Stimulated activated CD8-positive, alpha-beta memory T cell treated with anti-CD3 and anti-CD28 coated beads, Interleukin-7, amount 100 ng/mL, for 48 hours (primary cell): Measurements from ENCODE around the gene NGF.
"Not testable (repeated sequence)": the region's sequence is repeated elsewhere in the genome, so short reads cannot be mapped to it uniquely, and the experiment has no call there.

Source experiments
- DNase-seq, 2 donors: peaks; one replicate each; pipeline ENCODE4 v3.0.0-alpha.2; 2020; ENCODE audit warnings: low read depth in 1 of 2; ENCODE audit errors: extremely low read depth in 1 of 2

The NGF gene

DNA sequence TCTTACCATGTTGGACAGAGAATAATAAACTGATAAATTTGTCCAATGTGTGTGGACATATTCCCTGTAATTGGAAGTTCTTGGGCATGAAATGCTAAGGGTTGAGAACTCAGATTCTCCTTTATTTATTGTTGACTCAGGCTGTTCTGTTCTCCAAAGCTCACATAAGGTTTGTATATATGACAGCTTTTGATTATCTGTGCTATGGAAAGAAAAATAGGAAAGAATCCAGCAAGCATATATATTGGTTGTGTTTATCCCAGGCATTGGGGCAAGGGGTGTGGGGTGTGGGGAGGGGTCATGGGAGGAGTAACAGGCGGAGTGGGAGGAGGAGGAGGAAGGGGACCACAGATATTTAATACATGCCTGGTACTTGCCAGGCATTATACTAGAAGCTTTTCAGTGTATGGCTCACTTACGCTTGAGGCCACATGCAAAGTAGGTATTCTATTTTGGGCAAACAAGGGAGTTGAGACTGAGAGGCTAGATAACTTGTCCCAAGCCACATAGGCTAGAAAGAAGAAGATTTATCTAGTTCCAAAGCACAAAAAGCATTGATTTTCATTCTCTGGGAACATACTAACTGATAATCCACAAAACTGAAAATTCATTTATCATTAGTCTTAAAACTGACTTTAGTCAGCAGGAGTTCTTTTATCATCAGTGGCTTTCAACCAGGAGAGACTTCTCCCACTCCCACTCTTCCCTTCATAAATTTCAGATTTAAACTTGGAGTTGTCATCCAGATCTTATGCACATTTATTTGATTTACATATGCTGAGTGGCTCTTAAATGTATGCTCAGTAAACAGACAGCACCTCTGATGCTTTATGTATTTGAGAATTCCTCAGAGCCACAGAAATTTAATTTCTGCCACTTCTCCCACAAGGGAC, 27.2 kb downstream of the NGF start:
- no peak for DNase-seq

DNA sequence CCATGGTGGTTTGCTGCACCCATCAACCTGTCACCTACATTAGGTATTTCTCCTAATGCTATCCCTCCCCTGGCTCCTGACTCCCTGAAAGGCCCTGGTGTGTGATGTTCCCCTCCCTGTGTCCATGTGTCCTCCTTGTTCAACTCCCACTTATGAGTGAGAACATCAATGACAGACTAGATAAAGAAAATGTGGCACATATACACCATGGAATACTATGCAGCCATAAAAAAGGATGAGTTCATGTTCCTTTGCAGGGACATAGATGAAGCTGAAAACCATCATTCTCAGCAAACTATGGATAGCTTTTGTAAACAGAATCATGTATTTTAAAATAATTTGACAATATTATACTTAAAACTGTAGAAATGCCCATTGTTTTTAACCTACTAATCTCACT, 28.5 kb downstream of the NGF start:
- not testable (repeated sequence) for DNase-seq

DNA sequence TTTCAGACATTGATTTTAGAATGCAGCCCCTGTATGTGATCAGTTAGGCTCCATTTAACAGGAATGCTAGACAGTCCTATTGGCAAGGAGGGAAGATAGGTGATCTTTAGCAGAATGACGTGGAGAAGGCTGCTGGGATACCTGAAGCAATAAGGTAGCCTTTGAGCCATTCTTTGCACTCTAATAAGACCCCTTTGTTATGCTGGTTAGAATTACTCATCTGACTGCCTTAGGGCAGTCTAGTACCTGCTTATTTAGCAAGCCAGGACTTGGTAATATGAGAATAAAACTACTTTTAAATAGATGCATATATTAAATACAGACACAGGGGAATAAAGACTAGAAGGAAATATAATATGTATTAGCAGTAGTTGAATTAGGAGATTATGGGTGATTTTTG, 29.1 kb downstream of the NGF start:
- no peak for DNase-seq

DNA sequence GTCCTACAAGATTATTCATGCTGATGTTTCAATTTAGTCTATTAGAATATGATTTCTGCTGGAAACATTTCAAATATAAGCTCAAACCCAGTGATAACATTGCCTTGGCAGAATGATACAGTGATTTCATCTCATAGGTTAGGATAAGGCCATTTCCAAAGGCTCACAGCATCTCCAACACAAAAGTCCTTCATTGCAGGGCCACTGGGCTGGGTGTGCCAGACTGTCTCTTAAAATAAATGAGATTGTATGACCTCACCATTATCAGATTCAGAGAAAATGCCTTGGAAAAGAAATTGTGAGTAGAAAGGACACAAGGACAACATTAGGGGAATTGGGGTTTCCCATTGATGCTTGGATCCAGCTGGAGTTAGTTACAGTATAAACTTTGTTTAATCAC, 30.4 kb downstream of the NGF start:
- DNase-seq: no peak

DNA sequence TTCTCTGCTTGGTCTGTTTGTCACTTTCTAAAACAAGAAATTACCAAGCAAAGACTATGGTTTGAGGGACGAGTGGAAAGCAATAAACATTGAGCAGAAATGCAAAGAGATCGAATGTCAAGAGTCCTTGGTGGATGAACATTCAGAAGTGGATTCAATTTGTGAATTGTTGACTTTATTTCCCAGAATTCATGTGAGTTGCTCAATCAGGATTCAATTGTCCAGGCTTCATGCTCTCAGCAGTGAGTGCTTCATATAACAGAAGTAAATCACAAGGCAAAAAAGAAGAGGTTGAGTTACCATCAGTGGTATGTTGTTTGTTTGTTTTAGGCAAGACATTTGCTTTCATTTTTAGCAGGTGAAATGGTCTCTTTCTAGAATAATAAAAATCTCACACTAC, 31.9 kb downstream of the NGF start:
- no peak for DNase-seq

DNA sequence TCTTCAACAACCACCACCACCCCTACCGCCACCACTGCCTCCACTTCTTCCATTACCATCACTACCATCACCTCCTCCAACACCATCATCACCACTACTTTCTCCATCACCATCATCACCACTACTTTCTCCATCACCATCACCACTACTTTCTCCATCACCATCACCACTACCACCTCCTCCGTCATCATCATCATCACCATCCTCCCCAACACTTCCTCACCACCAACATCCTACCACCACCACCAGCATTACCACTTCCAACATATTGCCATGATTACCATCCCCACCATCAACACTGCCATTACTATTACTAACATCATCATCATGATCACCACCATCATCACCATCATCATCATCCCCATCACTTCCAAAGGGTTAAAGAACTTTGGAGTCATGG, 34.7 kb downstream of the NGF start:
- DNase-seq: no peak

DNA sequence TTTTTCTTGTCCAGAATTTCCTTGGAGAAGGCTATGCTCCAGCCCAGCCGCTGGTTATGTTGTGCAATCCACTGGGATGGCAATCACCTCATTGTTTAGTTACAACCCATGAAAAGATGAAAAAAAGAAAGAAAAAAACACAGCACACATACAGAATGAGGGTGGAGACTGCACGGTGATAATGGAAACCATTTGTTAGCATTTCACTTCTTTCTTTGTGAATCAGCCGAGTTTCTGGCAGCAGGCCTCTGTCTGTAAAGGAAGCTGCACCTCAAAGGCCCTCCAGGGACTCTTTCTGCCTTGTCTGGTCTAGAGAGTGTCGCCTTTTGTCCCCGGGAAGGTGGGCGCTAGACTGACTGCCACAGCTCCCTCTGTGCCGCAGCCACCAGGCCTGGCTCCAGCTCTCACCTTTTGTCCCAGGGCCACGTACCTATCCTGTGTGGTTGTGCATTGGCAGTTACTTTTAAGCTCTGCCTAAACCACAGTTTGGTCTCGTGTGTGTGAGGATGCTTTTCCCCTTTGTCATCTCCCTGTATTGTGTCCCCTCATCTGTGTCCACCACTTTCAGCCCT, 35.6 kb downstream of the NGF start:
- no peak for DNase-seq

DNA sequence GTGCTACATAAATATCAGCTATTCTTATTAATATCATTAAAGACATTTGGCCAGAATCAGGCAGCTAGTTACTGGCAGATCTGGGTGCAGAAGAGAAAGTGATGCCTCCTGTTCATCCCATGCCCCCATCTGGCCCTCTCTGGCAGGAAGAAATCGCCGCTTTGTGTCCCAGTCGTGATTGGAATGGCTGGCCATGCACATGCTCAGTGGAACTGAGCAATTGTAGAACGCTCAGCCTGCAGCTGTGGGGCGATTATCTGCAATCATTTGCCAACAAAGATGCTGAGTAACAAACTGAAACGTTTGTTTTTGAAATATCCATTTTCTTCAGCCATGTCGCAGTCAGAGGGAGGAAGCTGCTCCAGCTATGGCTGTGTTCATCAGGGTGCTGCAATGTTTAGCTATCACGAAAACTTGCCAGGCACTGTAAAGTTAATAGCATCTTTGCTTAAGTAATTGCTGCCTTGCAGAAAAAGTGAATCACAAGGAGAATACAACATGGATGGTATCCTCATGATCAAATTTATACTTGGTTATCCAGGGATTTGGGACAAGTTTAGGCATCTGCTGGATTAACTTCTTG, 36.5 kb downstream of the NGF start:
- DNase-seq: no peak

DNA sequence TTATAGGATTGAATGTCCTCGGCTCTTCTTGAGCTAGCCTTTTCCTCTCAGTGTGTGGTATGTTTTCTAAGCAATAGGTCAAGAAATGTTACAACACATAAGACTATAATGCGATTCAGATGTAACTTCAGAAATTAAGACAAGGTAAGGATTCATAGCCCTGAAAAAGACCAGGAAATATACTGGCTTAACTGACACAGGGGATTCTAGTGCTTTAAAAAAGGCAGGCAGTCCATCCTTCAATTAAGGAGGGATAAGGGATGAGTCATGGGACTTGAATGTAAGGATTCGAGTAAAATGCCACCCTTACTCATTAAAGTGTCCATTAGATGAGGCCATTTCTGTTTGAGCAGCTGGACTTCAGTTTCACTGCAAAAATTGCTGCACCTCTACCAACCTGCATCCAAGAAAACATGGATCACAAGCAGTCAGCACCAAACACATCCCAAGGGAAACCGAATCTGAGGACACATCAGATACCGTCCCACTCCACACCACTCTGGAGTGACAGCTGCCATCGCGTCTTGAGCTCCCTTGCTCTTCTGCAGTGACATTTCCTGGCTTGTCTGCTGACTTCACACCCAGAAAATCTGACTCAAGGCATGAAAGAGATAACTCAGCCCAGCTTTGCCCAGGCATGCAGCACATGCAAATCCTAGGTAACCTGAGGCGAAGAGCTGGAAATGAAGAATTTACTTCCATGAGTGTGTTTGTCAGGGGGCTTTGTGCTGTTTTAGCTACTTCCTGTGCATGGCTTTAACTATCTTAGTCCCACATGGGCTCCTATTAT, 37.8 kb downstream of the NGF start:
- no peak for DNase-seq

DNA sequence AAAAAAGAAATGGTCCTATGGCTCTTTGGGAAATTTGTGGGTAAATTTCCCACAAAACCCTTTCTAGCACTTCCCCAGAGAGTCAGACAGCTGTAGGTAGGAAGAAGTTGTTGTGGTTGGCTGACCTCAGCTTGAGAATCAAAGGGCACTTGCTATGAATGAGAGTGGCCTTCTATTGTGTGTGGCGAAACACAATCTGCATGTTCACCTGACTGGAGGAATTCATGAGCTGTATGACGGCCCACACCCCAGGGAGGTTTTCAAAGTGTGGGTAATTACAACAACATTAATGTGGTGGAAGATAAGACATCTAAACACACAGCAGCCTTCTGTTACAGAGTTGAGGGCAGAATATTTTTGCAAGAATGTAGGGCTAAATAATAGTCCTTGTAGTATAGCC, 38.8 kb downstream of the NGF start:
- DNase-seq: no peak

DNA sequence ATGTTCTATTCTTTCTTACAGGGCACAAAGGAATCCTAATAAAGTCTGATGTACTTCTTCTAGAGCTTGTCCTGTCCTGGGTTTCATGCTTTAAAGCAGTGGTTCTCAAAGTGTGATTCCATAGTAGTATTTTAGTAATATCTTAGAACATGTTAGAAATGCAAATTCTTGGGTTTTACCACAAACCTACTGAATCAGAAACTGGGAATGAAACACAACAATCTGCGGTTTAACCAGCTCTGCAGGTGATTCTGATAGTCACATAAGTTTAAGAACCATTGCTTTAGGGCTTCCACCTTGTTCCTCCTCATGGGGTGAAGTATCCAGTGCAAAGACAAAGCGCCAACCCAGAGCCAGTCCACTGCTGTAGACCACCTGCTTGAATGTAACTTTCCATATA, 41.1 kb downstream of the NGF start:
- DNase-seq: no peak

DNA sequence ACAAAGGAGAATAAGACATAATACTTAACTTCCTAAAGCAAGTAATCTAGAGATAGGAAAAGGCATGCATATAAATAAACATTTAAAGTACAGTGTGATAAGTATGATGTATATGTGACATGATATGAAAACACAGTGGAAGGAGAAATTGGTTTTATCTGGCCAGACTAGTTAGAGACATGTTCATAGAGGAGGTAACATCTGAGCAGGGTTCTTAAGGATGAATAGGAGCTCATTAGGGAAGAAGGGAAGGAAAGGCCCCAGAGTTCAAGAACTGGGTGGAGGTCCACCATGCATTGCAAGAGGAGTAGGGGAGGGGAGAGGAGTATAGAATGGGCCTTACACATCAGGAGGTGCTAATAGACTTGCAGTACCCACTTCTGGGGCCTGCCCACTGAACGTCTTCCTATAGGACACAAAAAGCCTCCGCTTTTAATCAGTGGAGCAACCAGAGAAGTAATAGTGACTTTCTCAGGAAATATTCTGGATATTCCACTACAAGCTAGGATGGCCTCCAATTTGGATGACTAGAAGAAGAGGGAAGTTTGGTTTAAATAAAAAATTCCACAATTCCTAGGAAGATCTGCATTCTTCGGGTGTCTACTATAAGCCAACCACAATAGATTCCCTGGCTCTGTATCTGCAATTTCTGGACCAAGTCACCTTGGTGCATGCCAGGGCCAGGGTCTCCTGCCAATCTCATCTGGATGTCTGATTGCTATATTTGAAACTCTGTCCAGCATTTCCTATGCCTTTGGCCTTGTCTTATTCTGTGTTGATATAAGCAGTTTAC, 41.9 kb downstream of the NGF start:
- no peak for DNase-seq

DNA sequence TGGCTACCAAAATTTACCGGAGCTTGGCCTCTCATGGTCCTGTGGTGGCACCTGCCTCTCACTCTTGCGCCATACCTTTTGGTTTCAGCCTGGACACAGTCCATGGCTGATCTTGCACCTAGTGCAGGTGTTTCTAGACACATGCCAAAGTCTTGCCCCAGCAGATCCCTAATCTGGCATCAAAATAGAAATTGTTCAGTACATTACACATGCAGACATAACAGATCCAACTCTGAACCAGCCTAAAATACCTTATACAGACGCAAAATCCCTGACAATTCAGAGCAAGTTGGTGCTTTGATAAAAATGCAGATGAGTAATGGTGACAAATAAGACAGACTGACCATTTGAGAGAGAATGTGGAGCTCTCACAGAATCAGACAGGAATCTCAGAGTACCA, 44.1 kb downstream of the NGF start:
- DNase-seq: no peak

DNA sequence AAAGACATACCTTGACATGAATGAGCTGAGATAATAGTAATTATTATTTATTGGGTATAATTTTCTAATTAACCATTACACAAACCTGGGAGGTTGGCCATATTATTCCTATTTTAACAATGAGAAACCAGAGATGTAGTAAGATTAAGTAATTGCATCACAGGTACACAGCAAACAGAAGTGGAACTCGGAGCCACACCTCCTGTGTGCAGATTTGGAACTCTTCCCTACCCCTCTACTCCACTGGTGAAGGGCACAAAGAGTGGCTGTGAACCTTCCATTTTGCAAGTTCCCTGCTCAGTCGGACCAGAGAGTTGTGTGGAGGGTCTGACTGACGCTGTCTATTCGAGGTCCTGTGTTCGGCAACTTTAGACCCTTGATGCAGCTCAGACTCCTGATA, 45.0 kb downstream of the NGF start:
- DNase-seq: no peak

DNA sequence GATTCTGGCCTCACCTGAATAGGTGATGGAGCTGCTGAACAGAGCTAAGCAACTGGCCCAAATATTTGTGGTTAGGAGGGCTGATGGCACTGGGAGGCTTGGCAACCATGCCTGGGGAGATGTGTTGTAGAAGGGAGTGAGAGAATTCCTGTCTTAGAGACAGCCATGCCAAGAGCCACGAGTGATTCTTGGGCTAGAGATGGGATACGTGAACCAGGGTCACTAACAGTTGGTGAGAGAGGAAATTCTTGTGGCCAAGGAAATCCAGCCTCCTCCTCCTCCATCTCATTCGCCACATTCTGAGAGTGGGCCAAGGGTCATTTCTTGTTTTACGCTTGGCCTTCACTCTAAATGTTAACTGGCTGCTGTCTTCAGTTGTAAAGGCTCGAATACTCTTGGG, 46.3 kb downstream of the NGF start:
- no peak for DNase-seq

DNA sequence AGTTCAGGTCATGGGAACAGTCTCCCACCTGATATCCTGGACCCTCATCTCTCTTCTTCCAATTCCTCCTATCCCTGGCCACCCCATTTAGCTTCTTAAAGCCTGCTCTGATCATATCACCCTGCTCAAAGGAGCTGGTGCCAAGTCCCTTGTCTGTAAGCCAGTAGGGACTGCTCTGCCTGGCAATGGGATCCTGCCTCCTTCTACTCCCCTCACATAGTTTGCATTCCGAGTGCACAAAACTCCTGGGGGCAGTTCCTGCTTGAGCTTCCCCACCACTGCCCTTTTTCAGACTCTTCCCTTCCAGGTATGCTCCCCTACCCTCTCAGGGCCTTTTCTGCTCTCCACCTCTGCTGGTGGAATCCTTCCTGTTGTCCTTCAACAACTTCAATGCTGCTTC, 48.1 kb downstream of the NGF start:
- no peak for DNase-seq

DNA sequence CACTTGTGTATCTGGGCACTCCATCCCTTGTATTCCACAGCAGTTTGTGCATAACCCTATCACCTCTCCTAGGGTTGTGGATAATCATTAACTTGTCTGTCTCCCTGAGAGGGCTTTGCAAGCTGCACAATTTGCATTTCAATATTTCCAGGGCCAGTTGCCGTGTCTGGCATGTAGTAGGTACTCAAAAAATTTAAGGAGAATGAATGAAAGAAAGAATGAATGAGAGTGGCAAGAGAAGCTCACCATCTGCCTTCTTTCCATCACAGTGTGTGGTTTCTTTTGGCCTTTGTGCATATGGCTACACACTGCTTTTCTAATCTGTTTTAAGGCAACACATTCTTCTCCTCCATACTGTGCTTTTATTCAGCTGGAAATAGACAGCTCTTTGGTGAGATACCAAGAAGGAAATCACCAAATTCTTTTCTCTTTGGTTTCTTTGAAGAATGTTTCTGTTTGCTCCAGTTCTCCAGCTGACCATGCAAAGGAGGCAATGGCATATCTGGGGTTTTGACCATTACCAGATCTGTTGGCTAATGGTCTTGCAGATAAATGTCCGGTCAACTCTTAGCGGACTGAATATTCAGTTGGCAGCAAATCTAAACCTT, 49.4 kb downstream of the NGF start:
- DNase-seq: no peak

DNA sequence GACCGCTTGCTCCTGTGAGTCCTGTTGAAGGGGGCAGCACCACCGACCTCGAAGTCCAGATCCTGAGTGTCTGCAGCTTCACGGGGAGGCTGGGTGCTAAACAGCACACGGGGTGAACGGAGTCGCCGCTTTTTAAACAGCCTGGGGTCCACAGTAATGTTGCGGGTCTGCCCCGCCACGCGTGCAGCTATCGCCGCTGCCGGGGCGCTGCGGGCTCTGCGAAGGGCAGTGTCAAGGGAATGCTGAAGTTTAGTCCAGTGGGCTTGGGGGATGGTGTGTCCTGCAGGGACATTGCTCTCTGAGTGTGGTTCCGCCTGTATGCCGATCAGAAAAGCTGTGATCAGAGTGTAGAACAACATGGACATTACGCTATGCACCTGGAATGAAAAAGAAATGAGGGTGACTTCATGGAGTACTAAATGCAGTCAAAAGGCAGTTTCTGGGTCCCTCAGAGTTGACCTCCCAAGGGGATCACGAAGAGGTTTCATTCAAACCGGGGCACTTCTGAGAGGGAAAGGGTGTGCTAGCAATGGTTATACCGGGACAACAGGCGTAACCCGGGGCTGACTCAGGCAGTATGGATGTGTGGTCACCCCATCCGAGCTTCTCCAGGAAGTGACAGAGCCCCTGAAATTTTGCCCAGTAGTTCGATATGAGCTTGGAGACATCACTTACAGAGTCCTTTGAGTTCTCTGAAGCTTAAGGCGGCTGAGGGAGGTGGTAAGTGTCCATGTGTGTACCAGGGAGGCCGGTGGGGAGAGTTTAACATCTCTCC, 51.4 kb downstream of the NGF start:
- no peak for DNase-seq

DNA sequence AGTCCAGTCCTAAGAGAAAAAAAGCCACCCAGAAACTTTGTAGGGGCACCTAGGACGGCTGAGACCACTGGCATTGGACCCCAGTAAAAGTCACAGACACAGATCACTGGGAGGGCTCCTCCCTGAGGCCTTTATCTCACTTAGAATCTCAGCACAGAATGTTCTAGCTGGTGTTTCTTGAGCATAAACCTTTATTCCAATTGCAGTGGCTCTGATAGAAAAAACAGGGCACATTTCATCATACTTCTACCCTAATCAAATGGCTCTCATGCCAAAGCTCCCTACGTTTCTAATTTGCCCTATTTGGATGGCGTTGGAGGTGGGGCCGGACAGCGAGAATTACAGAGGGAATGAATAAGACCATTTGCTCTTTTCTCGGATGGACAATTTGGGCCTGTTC, 53.8 kb downstream of the NGF start:
- no peak for DNase-seq
